AG09319 (cell line): ENCODE data around the gene NR0B2.

Experiments used
- DNase-seq: peaks from one replicate; pipeline ENCODE4 v3.0.0-alpha.2; 2010; ENCODE audit warnings: low read depth; ENCODE audit errors: extremely low read depth
- TF ChIP-seq, protein P1 (sequence below): IDR thresholded peaks from 2 replicates; pipeline ENCODE4 v1.5.1; 2011; ENCODE audit warnings: low read depth, mild to moderate bottlenecking, inconsistent platforms, low read length, moderate library complexity

NR0B2 gene

DNA sequence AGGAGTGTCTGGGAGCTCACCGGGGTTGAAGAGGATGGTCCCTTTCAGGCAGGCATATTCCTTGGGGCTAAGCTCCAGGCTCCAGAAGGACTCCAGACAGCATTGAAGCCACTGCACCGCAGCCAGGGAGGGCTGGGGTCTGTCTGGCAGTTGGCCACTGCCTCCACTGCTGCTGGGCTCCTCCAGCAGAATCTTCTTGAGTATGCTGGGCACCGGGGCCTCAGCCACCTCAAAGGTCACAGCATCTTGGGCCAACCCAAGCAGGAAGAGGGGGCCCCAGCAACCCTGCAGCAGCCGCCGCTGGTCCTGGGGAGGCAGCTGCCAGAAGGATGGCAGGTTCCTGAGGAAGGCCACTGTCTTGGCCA, 404 bp downstream of the NR0B2 start:
- TF ChIP-seq, protein P1, sequence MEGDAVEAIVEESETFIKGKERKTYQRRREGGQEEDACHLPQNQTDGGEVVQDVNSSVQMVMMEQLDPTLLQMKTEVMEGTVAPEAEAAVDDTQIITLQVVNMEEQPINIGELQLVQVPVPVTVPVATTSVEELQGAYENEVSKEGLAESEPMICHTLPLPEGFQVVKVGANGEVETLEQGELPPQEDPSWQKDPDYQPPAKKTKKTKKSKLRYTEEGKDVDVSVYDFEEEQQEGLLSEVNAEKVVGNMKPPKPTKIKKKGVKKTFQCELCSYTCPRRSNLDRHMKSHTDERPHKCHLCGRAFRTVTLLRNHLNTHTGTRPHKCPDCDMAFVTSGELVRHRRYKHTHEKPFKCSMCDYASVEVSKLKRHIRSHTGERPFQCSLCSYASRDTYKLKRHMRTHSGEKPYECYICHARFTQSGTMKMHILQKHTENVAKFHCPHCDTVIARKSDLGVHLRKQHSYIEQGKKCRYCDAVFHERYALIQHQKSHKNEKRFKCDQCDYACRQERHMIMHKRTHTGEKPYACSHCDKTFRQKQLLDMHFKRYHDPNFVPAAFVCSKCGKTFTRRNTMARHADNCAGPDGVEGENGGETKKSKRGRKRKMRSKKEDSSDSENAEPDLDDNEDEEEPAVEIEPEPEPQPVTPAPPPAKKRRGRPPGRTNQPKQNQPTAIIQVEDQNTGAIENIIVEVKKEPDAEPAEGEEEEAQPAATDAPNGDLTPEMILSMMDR = no peak
- DNase-seq = no peak

DNA sequence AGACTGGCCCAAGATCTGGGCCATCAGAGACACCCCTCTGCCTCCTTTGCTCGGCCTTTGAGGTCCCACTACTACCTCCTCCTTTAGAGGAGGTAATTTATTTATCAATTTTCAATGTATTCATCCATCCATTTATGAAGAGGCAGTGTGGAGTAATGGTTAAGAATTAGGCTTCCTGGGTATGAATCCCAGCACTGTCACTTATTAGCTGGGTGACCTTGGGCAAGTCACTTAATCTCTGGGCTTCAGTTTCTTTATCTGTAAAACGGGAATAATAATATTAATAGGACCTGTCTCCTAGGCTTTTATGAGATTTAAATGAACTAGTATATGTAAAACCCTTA, 1.7 kb downstream of the NR0B2 start:
- TF ChIP-seq, protein P1 = no peak
- no peak for DNase-seq

DNA sequence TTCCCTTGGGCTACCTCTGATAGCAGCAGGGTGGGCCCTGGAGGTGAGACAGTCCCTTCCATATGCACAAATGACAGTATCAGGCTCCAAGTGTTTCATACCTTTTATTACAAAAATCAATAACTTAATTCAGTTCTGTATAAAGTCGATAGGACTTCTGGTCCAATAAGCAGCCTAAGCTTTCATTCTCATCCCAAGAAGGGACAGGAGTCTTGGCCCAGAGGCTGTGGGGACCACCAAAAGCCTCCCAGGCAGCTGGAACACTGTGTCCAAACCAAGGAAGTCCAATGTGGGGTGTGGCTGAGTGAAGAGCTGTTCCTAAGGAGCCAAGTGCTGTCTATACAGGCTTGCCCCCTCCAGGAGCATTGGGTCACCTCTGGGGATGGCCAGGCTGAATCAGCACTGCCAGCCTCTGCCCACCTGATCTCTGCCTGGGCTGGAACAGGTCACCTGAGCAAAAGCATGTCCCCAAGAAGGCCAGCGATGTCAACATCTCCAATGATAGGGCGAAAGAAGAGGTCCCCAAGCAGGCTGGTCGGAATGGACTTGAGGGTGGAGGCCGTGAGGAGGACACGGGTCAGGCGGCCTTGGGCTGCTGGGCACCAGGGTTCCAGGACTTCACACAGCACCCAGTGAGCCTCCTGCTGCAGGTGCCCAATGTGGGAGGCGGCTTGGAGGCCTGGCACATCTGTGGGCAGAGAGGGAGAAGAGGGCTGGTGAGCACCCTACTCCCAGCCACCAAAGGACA, 2.2 kb downstream of the NR0B2 start:
- TF ChIP-seq, protein P1 = no peak
- no peak for DNase-seq

DNA sequence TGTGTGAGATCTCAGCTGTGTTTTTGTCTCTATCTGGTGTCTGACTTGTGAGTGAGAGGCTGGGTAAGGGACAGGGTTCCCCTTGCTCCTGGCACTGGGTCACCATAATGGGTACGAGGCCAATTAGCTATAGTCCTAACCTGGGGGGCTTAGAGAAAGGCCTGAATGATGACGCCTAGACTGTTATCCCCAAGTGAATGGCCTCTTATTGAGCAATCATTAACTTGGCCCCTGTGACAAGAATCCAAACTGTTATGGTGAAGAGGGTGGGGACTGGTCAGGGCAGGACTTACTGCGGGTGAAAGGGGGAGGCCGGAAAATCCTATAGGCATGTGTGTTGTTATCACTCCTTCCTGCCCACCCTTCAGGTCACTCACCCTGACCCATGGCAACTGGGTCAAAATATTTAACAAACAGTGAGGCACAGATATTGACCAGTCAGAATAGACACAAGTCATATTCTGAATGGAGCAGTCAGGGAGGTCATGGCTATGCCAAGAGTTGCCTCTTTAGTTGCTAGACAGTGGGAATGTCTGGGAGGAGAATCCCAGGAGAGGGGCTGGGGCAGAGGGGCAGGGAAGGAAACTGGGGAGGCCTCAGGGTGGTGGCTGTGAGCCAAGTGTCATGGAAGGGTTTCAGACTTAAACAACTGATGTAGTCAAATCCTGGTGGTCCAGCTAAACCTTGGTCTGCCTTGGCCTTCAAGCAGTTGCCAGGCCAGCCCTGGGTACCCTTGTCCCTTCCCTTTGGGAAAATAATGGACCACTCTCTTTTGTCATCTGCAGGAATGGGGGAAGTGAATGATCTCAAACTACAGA, 3.2 kb downstream of the NR0B2 start:
- TF ChIP-seq, protein P1 = no peak
- no peak for DNase-seq

DNA sequence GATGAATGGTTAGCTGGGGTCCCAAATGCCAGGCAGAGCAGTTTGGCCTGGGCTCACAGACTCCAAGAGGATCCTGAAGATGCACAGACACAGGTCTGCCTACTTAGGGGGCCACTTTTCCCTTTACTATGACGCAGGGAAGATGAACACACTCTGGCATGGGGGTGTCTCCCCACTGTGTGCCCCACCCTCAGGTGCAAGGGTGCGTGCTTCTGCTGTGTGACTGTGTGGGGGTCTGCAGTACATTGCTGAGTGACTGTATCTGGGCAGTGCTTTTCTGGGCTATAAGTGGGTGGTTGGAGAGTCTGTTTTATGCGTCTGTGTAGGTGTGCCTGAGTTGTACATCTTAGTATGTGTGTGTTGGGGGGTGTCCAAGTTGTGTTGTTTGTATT, 3.8 kb downstream of the NR0B2 start:
- DNase-seq = no peak

DNA sequence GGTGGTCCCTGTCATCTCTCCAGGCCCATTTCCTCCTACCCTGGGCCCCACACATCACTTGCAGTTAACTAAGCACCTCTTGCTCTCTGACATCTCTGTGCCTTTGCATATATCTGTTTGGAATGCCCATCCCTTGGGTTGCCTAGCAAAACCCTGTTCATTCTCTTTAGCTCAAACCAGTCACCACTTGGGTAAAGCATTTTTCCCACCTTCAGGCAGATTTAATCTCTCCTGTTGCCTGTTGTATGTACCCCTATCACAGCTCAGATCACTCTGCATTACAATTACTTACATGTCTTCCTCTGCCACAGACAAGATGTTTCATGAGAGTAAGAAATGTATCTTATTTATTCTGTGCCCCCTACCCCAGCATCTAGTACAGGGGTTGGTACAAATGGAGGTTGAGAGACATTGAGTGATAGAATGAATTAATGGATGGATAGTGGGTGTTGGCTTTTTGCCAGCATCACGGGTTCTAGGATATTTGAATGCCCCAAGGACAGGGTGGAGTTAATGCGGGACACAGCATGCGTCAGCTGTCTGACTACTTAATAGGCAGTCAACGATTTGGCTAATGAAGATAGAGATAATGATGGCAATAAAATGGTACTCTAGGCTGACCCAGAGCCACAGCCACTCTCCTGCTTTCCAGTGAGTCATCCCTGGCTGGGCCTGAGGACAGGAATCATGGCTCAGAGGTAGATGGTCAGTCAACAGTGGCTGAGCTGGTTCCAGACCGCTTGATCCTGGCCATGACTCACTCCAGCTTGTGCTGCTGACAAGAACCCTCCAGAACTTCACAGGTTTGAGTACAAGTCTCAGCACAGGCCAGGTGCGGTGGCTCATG, 6.5 kb downstream of the NR0B2 start:
- no peak for DNase-seq
- TF ChIP-seq, protein P1 = no peak

More for the DNA sequence above, 3.8 kb downstream of the NR0B2 start:
- TF ChIP-seq, protein P1 = no peak
